Activated T-helper 9 cell treated with anti-CD3 and anti-CD28 coated beads, Interleukin-2, amount 50 U/mL, for 16 hours (primary cell): Measurements from ENCODE around the gene KDM5C.
"Not testable (repeated sequence)": the region's sequence is repeated elsewhere in the genome, so short reads cannot be mapped to it uniquely, and the experiment has no call there.

Experiments
- DNase-seq: peaks from one replicate; pipeline ENCODE4 v3.0.0-alpha.2; 2020; ENCODE audit warnings: low read depth

KDM5C gene

DNA sequence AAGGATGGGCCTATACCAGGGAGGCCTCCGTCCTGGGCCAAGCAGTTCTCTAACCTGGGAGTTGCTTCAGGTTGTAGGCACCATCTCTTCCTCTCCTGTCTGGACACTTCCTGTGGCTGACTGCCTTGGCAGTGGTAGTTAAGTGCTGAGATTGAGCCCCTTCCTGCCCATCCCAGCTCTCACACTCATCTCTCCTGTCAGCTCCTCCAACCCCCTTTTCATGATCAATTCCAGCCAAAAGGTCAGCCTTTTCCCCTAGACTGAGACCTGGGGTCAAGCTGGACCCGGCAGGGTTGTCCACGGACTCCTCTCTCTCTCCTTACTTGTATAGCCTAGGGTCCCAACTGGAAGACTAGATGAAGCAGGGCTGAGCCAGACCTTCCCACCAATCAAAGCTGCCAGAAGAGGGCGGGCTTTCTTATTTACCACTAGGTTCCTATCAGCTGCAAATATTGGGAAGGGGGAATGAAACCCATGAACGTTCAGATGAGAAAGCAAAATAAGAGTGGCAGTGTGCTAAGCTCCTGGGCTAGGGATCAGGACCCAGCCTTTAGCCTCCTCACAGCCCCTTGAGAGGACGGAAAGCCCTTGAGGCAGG, 34.5 kb downstream of the KDM5C start:
- DNase-seq: no peak

GRCh38 chrX:53188763-53189162, 36.2 kb downstream of the KDM5C start:
- peak; percentile 8 for DNase-seq

DNA sequence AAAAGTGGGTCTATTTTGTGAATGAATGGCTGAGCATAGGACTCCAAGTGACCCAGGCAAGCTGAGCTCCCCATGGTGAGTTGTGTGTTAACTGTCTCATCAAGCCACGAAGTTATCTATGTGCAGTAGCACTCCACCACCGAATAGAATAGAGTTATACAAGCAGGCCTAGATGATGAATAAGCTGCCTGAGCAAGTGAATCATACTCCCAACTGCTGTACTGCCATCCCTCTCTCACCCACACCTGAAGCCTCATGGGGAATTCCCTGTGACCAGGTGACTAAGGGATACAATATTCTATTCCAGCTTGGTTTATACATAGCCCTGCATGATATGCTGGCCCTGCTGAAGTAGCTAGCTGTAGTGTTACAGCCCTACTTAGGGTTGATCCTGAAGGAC, 38.7 kb downstream of the KDM5C start:
- no peak for DNase-seq

GRCh38 chrX:53184836-53185235, 40.2 kb downstream of the KDM5C start:
- DNase-seq: no peak

DNA sequence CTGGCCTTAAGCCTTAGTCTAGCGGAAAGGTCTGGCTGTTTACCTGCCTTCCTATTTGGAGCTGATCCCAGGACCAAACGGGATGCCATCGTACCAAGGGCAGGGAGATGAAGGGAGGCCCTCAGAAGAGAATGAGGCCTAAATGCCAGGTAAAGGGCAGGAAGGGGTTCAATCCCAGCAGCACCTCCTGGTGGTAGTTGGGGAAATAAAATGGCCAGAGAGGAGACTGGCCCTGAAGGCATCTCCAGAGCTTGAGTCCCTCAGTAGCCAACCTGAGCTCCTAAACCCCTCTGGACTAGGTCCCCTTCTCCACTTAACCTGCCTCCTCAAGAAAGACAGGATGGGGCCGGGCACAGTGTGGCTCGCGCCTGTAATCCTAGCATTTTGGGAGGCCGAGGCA, 53.7 kb downstream of the KDM5C start:
- DNase-seq: no peak

DNA sequence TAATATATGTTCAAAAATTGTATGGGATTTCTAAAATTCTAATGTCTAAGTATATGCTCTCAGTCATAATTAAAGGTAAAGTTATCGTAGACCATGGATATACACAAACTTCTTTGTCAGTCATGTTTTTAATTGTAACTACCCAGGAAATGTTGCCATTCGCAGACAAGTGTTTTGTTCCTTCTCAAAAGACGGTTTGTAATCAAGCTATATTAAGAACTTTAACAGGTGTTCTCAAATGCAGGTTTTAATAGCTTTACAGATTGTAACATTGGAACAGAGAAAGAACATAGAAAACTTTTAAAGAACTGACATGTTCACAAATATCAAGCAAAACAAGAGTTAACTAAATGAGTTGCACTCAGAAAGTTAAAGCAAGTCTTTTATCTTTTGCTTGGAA, 58.9 kb downstream of the KDM5C start:
- no peak for DNase-seq

DNA sequence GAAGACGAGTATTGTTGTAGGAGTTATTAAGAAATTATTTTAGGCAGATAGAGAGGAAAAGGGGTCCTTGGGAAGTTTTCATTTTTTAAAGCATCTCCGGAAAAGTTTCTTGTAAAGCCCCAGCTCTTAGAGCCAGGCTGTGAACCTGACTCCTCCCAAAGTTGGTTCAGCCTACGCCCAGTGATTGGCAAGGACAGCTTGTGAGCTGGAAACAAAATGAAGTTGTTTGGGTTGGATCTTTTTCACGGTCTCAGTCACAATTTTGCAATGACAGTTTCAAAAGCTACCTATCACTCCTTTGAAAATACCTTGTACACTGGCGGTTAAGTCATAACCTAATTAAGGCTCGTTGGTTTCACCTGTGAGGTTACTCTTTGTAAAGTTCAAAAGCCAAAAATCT, 60.4 kb downstream of the KDM5C start:
- not testable (repeated sequence) for DNase-seq

- no peak for DNase-seq
These were observed 61.6 kb downstream of the KDM5C start for GRCh38 chrX:53163436-53163835.

- DNase-seq: no peak
These were observed 64.6 kb downstream of the KDM5C start for GRCh38 chrX:53160297-53160983.

DNA sequence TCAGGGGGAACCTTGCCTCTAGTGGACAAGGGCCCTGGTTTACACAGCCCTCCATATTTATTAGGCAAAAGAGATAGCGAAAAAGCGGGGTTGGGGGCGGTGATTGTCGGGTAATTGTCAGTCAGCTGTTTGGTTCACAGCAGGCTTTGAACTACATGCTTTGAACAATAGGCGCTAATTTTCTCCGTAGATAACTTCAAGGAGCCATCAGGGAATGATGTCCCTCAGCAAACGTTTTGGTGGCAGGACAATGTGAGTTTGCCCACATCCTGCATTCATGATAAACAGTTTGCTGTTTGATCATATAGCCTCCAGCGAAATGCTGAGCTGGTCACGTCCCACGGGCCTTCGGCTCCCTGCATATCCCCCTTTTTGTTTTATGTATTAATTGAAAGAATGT, 65.8 kb downstream of the KDM5C start:
- no peak for DNase-seq

GRCh38 chrX:53156207-53156596, 68.8 kb downstream of the KDM5C start:
- no peak for DNase-seq

DNA sequence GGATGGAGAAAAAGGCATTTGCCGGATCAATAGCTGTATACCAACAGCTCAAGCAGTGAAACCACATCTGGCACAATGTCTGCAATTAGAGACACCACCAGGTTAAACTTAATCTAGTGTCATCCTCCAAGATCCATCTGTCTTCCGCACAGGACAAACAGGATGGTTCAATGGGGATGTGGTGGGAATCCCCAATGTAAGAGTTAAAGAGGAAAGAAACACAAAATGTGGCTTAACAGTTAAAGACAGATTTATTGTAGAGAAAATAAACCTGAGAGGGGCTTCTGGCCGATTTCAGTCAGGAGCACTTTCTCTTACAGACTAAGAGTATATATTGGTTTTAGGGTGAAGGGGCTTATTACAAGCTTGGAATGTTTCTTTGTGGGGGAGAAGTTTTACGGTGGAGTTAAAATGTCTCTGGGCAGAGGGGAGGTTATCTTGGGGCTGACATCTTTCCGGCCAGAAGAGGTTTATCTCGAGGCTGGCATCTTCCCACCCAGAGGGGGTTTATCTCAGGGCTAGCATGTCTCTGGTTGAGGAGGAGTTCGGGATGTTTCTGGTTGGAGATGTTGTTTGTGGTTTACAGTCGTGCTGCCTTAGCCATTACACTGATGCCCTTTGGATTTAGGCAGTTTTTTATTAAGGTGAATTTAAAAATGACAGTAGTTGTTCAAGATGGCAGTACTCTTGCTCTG, 69.3 kb downstream of the KDM5C start:
- no peak for DNase-seq

- no peak for DNase-seq
These were observed 71.4 kb downstream of the KDM5C start for GRCh38 chrX:53153581-53153980.
